ENCODE data around the gene SYT3.
"Not testable (repeated sequence)": the region's sequence is repeated elsewhere in the genome, so short reads cannot be mapped to it uniquely, and the experiment has no call there.

The SYT3 gene

GRCh38 chr19:50636317-50637085, 3.2 kb downstream of the SYT3 start:
- no peak for DNase-seq (ENCODE audit: low read depth in 2 of 2)

- no peak for DNase-seq (ENCODE audit: low read depth in 2 of 2)
Measured at GRCh38 chr19:50633973-50634372, 5.7 kb downstream of the SYT3 start.

- DNase-seq (ENCODE audit: low read depth in 2 of 2), result no peak
Measured at GRCh38 chr19:50633359-50633758, 6.3 kb downstream of the SYT3 start.

GRCh38 chr19:50632151-50632835, 7.4 kb downstream of the SYT3 start:
- DNase-seq (ENCODE audit: low read depth in 2 of 2), result no peak

- DNase-seq (ENCODE audit: low read depth in 2 of 2), result no peak
Measured at GRCh38 chr19:50629801-50630200, 9.9 kb downstream of the SYT3 start.

- no peak for DNase-seq (ENCODE audit: low read depth in 2 of 2)
Measured at GRCh38 chr19:50629194-50629593, 10.5 kb downstream of the SYT3 start.

- DNase-seq (ENCODE audit: low read depth in 2 of 2), result no peak
Measured at GRCh38 chr19:50628551-50628950, 11.1 kb downstream of the SYT3 start.

GRCh38 chr19:50628146-50628545, 11.5 kb downstream of the SYT3 start:
- no peak for DNase-seq (ENCODE audit: low read depth in 2 of 2)

- DNase-seq (ENCODE audit: low read depth in 2 of 2), result no peak
Measured at GRCh38 chr19:50626795-50627194, 12.9 kb downstream of the SYT3 start.

GRCh38 chr19:50626011-50626410, 13.7 kb downstream of the SYT3 start:
- no peak for DNase-seq (ENCODE audit: low read depth in 2 of 2)

- DNase-seq (ENCODE audit: low read depth in 2 of 2), result no peak
Measured at GRCh38 chr19:50624949-50625600, 14.6 kb downstream of the SYT3 start.

- DNase-seq (ENCODE audit: low read depth in 2 of 2), result not testable (repeated sequence)
Measured at GRCh38 chr19:50620394-50620906, 19.2 kb downstream of the SYT3 start.

GRCh38 chr19:50619184-50619583, 20.5 kb downstream of the SYT3 start:
- DNase-seq (ENCODE audit: low read depth in 2 of 2), result not testable (repeated sequence)

- not testable (repeated sequence) for DNase-seq (ENCODE audit: low read depth in 2 of 2)
Measured at GRCh38 chr19:50618379-50618778, 21.3 kb downstream of the SYT3 start.

GRCh38 chr19:50612504-50613404, 26.9 kb downstream of the SYT3 start:
- not testable (repeated sequence) for DNase-seq (ENCODE audit: low read depth in 2 of 2)

- DNase-seq (ENCODE audit: low read depth in 2 of 2), result peak; percentile 77 to 90
Measured at GRCh38 chr19:50607874-50608785, 31.6 kb downstream of the SYT3 start.

GRCh38 chr19:50607388-50607787, 32.3 kb downstream of the SYT3 start:
- no peak for DNase-seq (ENCODE audit: low read depth in 2 of 2)

GRCh38 chr19:50606059-50606836, 33.4 kb downstream of the SYT3 start:
- not testable (repeated sequence) for DNase-seq (ENCODE audit: low read depth in 2 of 2)

GRCh38 chr19:50604264-50605073, 35.2 kb downstream of the SYT3 start:
- DNase-seq (ENCODE audit: low read depth in 2 of 2), result peak in 1 of 2 donors; percentile 19
